Measurements from ENCODE around the gene GRIN3B. TPM values are rescaled to one million over a fixed set of nuclear protein-coding genes. Genes with fewer than 3 reads are reported as not detected.

The GRIN3B gene
- total and polyA plus RNA-seq, 2 of the 4 experiments (the other 2 are of a cell fraction), result under 0.01 to 0.91 TPM

- dilution Hi-C loops (cut with HindIII; ENCODE audit: low sequenced_read_pairs, unreplicated experiment) (no loop called here), in situ Hi-C loops (cut with MboI; ENCODE audit: low sequenced_read_pairs) (no loop called here), intact Hi-C loops (cut with micrococcal nuclease) (no loop called here)
- Histone ChIP-seq H3K4me2 (ENCODE audit: low read depth, low read length) (no peak overlapping the region), H3K9me1 (ENCODE audit: insufficient read depth, low read length) (peaks cover 9% of the 10 kb centered on the region; the same call in 1 of the 2 replicates), H2AFZ (replicated peaks; ENCODE audit: low read length, poor library complexity) (no peak overlapping the region), H3K56ac (ENCODE audit: extremely low read depth, insufficient read depth, low read length) (no peak overlapping the region), H3K27ac (ENCODE audit: insufficient read depth, low read length) (no peak overlapping the region), H3K79me1 (ENCODE audit: low read depth in 1 of 2, low read length in 2 of 2) (peaks cover 0 to 57% of the 10 kb centered on the region in 2 experiments; a peak in 2 of 4 replicates), H4K8ac (ENCODE audit: low read depth in 2 of 2, low read length in 2 of 2) (no peak overlapping the region), H2AK9ac (replicated peaks; ENCODE audit: low read depth, low read length, poor library complexity) (no peak overlapping the region), H2BK20ac (ENCODE audit: low read depth, low read length) (no peak overlapping the region), H4K20me1 (ENCODE audit: insufficient read depth, low read length) (peaks cover 76% of the 10 kb centered on the region), H3K36me3 (ENCODE audit: control insufficient read depth, insufficient read depth, low read length) (peaks cover 38% of the 10 kb centered on the region), H2BK120ac (ENCODE audit: low read depth, low read length) (no peak overlapping the region), H3K18ac (ENCODE audit: low read depth, low read length) (no peak overlapping the region), H2BK15ac (ENCODE audit: low read depth, low read length) (no peak overlapping the region), H3K9me3 (ENCODE audit: control insufficient read depth, insufficient read depth, low read length) (no peaks in the 10 kb centered on the region), H3K9ac (ENCODE audit: low read depth, low read length) (no peak overlapping the region), H3K4me3 (ENCODE audit: insufficient read depth, low read depth, low read length) (no peak overlapping the region), H2BK5ac (ENCODE audit: low read depth, low read length, poor library complexity, severe bottlenecking) (no peak overlapping the region), H3K4ac (ENCODE audit: low read depth, low read length) (no peak overlapping the region), H3K4me1 (ENCODE audit: control insufficient read depth, insufficient read depth, low read length) (peaks cover 40% of the 10 kb centered on the region), H3K14ac (replicated peaks; ENCODE audit: low read depth, low read length) (no peak overlapping the region), H2AK5ac (ENCODE audit: low read depth, low read length) (no peak overlapping the region), H4K91ac (ENCODE audit: insufficient read depth, low read depth, low read length) (no peak overlapping the region), H4K5ac (ENCODE audit: low read depth, low read length) (no peak overlapping the region), H3K23ac (ENCODE audit: low read depth, low read length) (no peak overlapping the region), H3K27me3 (ENCODE audit: control insufficient read depth, insufficient read depth, low read length) (no peaks in the 10 kb centered on the region)
- no peak for TF ChIP-seq FOS (IDR thresholded peaks at IDR 0.05; ENCODE audit: low read depth, low read length)
- TF ChIP-seq USF2 (IDR thresholded peaks at IDR 0.05; ENCODE audit: low read depth, low read length), result no peak
- POLR2A ChIA-PET (ENCODE audit: unreplicated experiment), result no interaction called here
- DNase-seq, result no peak
- no peak for ATAC-seq (ENCODE audit: low read depth)
- WGBS, 2 experiments (ENCODE audit: extremely low coverage in 2 of 2, insufficient read length in 1 of 2), result 83% methylated on average over 3 of the region's 10 CpGs; no CpG with 5 or more reads in 1 of the 2 experiments
- CTCF ChIA-PET, result no interaction called here
- no TSS peak for BruUV-seq (replicated peaks)
Observed at GRCh38 chr19:1013218-1013617, 13.0 kb downstream of the GRIN3B start.

Data from IMR-90 (cell line).